H9 (cell line): ENCODE data around the gene LTF. TPM values are rescaled to one million over a fixed set of nuclear protein-coding genes. Genes with fewer than 3 reads are reported as not detected.

Experiments
- DNase-seq: peaks from one replicate; pipeline ENCODE4 v3.0.0-alpha.2; 2017
- H2AFZ ChIP-seq: one replicate; pipeline ENCODE4 v1.6.1; 2013; ENCODE audit warnings: mild to moderate bottlenecking, low read length, control low read depth, moderate library complexity
- H2AK5ac ChIP-seq: 2 replicates; pipeline ENCODE4 v1.6.1; 2013; ENCODE audit warnings: low read length, control low read depth, mixed read lengths; ENCODE audit not compliant: insufficient read length
- H2BK120ac ChIP-seq: one replicate; pipeline ENCODE4 v1.6.1; 2013; ENCODE audit warnings: low read depth, mild to moderate bottlenecking, low read length, control low read depth, inconsistent platforms; ENCODE audit not compliant: poor library complexity, severe bottlenecking
- H2BK12ac ChIP-seq: 2 replicates; pipeline ENCODE4 v1.6.1; 2013; ENCODE audit warnings: low read length, control low read depth, mixed read lengths, low read depth; ENCODE audit not compliant: insufficient read length
- H2BK15ac ChIP-seq: 2 replicates; pipeline ENCODE4 v1.6.1; 2013; ENCODE audit warnings: low read depth, low read length, control low read depth
- H2BK20ac ChIP-seq: one replicate; pipeline ENCODE4 v1.6.1; 2013; ENCODE audit warnings: low read depth, mild to moderate bottlenecking, low read length, control low read depth, inconsistent platforms; ENCODE audit not compliant: poor library complexity, severe bottlenecking
- H2BK5ac ChIP-seq: 2 replicates; pipeline ENCODE4 v1.6.1; 2013; ENCODE audit warnings: low read length, control low read depth, mixed read lengths; ENCODE audit not compliant: insufficient read length
- H3K14ac ChIP-seq: 2 replicates; pipeline ENCODE4 v1.6.1; 2013; ENCODE audit warnings: low read length, control low read depth; ENCODE audit not compliant: insufficient read depth
- H3K18ac ChIP-seq: 2 replicates; pipeline ENCODE4 v1.6.1; 2013; ENCODE audit warnings: low read depth, mild to moderate bottlenecking, mixed read lengths, low read length, control low read depth; ENCODE audit not compliant: insufficient read length
- H3K23ac ChIP-seq: 2 replicates; pipeline ENCODE4 v1.6.1; 2013; ENCODE audit warnings: low read length, control low read depth, mixed read lengths, low read depth; ENCODE audit not compliant: insufficient read length
- H3K23me2 ChIP-seq: 2 replicates; pipeline ENCODE4 v1.6.1; 2013; ENCODE audit warnings: low read depth, mild to moderate bottlenecking, mixed read lengths, low read length, control low read depth; ENCODE audit not compliant: insufficient read length, poor library complexity, severe bottlenecking
- H3K27ac ChIP-seq: 2 replicates; pipeline ENCODE4 v1.5.1; 2013; ENCODE audit warnings: low read length, control low read depth, mixed read lengths, low read depth; ENCODE audit not compliant: insufficient read length
- H3K27me3 ChIP-seq: 2 replicates; pipeline ENCODE4 v1.6.1; 2013; ENCODE audit warnings: low read length, control low read depth, inconsistent platforms; ENCODE audit not compliant: insufficient read depth
- H3K4ac ChIP-seq: 2 replicates; pipeline ENCODE4 v1.6.1; 2013; ENCODE audit warnings: low read depth, mild to moderate bottlenecking, control low read depth, inconsistent platforms, low read length, moderate library complexity
- H3K4me1 ChIP-seq: 2 replicates; pipeline ENCODE4 v1.6.1; 2013; ENCODE audit warnings: low read length, control low read depth, inconsistent platforms; ENCODE audit not compliant: insufficient read depth
- H3K4me2 ChIP-seq: 2 replicates; pipeline ENCODE4 v1.6.1; 2013; ENCODE audit warnings: low read length, control low read depth, mixed read lengths; ENCODE audit not compliant: insufficient read length, insufficient read depth
- H3K56ac ChIP-seq: 2 replicates; pipeline ENCODE4 v1.6.1; 2013; ENCODE audit warnings: low read depth, mild to moderate bottlenecking, mixed read lengths, low read length, control low read depth; ENCODE audit not compliant: insufficient read length
- H3K79me1 ChIP-seq: 2 replicates; pipeline ENCODE4 v1.6.1; 2013; ENCODE audit warnings: low read depth, mild to moderate bottlenecking, moderate library complexity, low read length, control low read depth, inconsistent platforms; ENCODE audit not compliant: insufficient read depth, poor library complexity, severe bottlenecking
- H3K79me2 ChIP-seq: 2 replicates; pipeline ENCODE4 v1.6.1; 2013; ENCODE audit warnings: low read length, control low read depth, inconsistent platforms; ENCODE audit not compliant: insufficient read depth
- H3K9ac ChIP-seq: 2 replicates; pipeline ENCODE4 v1.6.1; 2013; ENCODE audit warnings: low read length, control low read depth, mixed read lengths; ENCODE audit not compliant: insufficient read length; ENCODE audit errors: extremely low read depth
- H3K9me3 ChIP-seq: one replicate; pipeline ENCODE4 v1.6.1; 2013; ENCODE audit warnings: low read depth, low read length, inconsistent platforms; ENCODE audit not compliant: control insufficient read depth
- H3T11ph ChIP-seq: one replicate; pipeline ENCODE4 v1.6.1; 2013; ENCODE audit warnings: mild to moderate bottlenecking, low read length, control low read depth, inconsistent platforms
- H4K20me1 ChIP-seq: one replicate; pipeline ENCODE4 v1.6.1; 2013; ENCODE audit not compliant: control insufficient read depth, insufficient read length, insufficient read depth
- H4K5ac ChIP-seq: 2 replicates; pipeline ENCODE4 v1.6.1; 2013; ENCODE audit warnings: low read depth, mild to moderate bottlenecking, mixed read lengths, low read length, control low read depth; ENCODE audit not compliant: insufficient read length
- H4K8ac ChIP-seq: replicated peaks from 2 replicates; pipeline ENCODE4 v1.6.1; 2013; ENCODE audit warnings: low read length, control low read depth, mixed read lengths, low read depth; ENCODE audit not compliant: insufficient read length
- H4K91ac ChIP-seq: 2 replicates; pipeline ENCODE4 v1.6.1; 2013; ENCODE audit warnings: low read depth, mild to moderate bottlenecking, moderate library complexity, mixed read lengths, low read length, control low read depth; ENCODE audit not compliant: insufficient read length
- H3K27ac Mint-ChIP-seq, 3 experiments: 2 replicates in 2 of 3; 3 replicates in 1 of 3; pipeline ENCODE4 v1.8.0; 2020 to 2021; ENCODE audit warnings: mixed read lengths in 3 of 3, mild to moderate bottlenecking in 1 of 3, moderate library complexity in 1 of 3
- H3K27me3 Mint-ChIP-seq: 2 replicates; pipeline ENCODE4 v1.8.0; 2021; ENCODE audit warnings: low read depth, mild to moderate bottlenecking, moderate library complexity, mixed read lengths
- H3K36me3 Mint-ChIP-seq, 3 experiments: 2 replicates in 2 of 3; 3 replicates in 1 of 3; pipeline ENCODE4 v1.8.0; 2020 to 2021; ENCODE audit warnings: low read depth in 3 of 3, mixed read lengths in 3 of 3; ENCODE audit not compliant: insufficient read depth in 1 of 3
- H3K4me1 Mint-ChIP-seq, 2 experiments: 2 replicates each; pipeline ENCODE4 v1.8.0; 2020; ENCODE audit warnings: mixed read lengths in 2 of 2
- H3K4me3 Mint-ChIP-seq, 2 experiments: 2 replicates in 1 of 2; 3 replicates in 1 of 2; pipeline ENCODE4 v1.8.0; 2020 to 2021; ENCODE audit warnings: mild to moderate bottlenecking in 2 of 2, mixed read lengths in 2 of 2, moderate library complexity in 1 of 2
- H3K9me3 Mint-ChIP-seq, 2 experiments: 2 replicates in 1 of 2; 3 replicates in 1 of 2; pipeline ENCODE4 v1.8.0; 2020; ENCODE audit warnings: mild to moderate bottlenecking in 2 of 2, mixed read lengths in 2 of 2, moderate library complexity in 1 of 2
- CTCF ChIP-seq: fragments of 200-600 bp; sonication (generic); conservative IDR thresholded peaks from 3 replicates; pipeline ENCODE4 v1.8.0; 2021; ENCODE audit warnings: antibody characterized with exemption, mild to moderate bottlenecking
- WGBS: extraction: QIAGEN DNeasy Blood & Tissue Kit; methylation state at CpG from one replicate; pipeline ENCODE4 v1.1.7; 2013; ENCODE audit warnings: missing lambda C conversion rate, low lambda C conversion rate, mixed read lengths; ENCODE audit not compliant: insufficient read length; ENCODE audit errors: extremely low coverage; 5-methylcytosine and 5-hydroxymethylcytosine counted together
- total RNA-seq: library from RNA; stranded (reverse); gene quantifications from 2 replicates; pipeline ENCODE4 v1.2.1, GENCODE V29; 2021

LTF gene
- total RNA-seq, 1 experiment from 2014 or later, result not detected

- Histone ChIP-seq H2BK120ac (no peak overlapping the region), H3K23ac (no peak overlapping the region), H3K4me2 (no peak overlapping the region), H4K91ac (no peak overlapping the region), H2BK5ac (no peak overlapping the region), H2BK15ac (no peak overlapping the region), H3K14ac (no peak overlapping the region), H2BK12ac (no peak overlapping the region), H3K23me2 (no peaks in the 10 kb centered on the region), H3K4me1 (no peaks in the 10 kb centered on the region), H2BK20ac (no peak overlapping the region), H3K56ac (no peak overlapping the region), H3K4ac (no peak overlapping the region), H3K27me3 (no peaks in the 10 kb centered on the region), H3T11ph (no peak overlapping the region), H4K8ac (no peak overlapping the region), H3K18ac (no peak overlapping the region), H2AFZ (no peak overlapping the region), H3K9me3 (no peaks in the 10 kb centered on the region), H4K5ac (no peak overlapping the region), H4K20me1 (no peaks in the 10 kb centered on the region), H3K9ac (no peak overlapping the region), H3K27ac (no peak overlapping the region), H3K79me2 (no peaks in the 10 kb centered on the region), H3K79me1 (no peaks in the 10 kb centered on the region), H2AK5ac (no peak overlapping the region)
- Mint-ChIP-seq H3K27ac (no peak overlapping the region), H3K27me3 (peaks cover 6% of the 10 kb centered on the region), H3K36me3 (no peaks in the 10 kb centered on the region), H3K9me3 (no peaks in the 10 kb centered on the region), H3K4me1 (peaks cover 9 to 16% of the 10 kb centered on the region in 2 experiments), H3K4me3 (no peak overlapping the region)
- DNase-seq, result no peak
- TF ChIP-seq CTCF, result no peak
- no CpG with 5 or more reads among the region's 7 CpGs for WGBS
These were observed 67.6 kb downstream of the LTF start for GRCh38 chr3:46397111-46397510.
